HepG2 (cell line): ENCODE results near the gene TMEM39A. TPM values are rescaled to one million over a fixed set of nuclear protein-coding genes. Genes with fewer than 3 reads are reported as not detected.

Experiments
- ATF4 ChIP-seq, 2 experiments: fragments of 450-650 bp in 1 of 2; sonication (generic) in 1 of 2; formaldehyde crosslinking; IDR thresholded peaks; 2 replicates each; pipeline versions ENCODE4 v1.5.0 to v1.8.0; 2020 to 2022; ENCODE audit warnings: mild to moderate bottlenecking in 1 of 2, missing genetic modification reagents in 1 of 2
- GATA4 ChIP-seq: sonication (generic); IDR thresholded peaks from 2 replicates; pipeline ENCODE4 v1.6.1; 2016; ENCODE audit warnings: antibody characterized with exemption, low read depth, borderline replicate concordance
- GLI4 ChIP-seq: sonication (generic); formaldehyde crosslinking; IDR thresholded peaks from 2 replicates; pipeline ENCODE4 v1.5.1; 2020; ENCODE audit warnings: missing genetic modification reagents, mild to moderate bottlenecking, moderate library complexity, borderline replicate concordance
- GMEB1 ChIP-seq: sonication (generic); formaldehyde crosslinking; IDR thresholded peaks from 2 replicates; pipeline ENCODE4 v1.5.1; 2020; ENCODE audit warnings: missing genetic modification reagents, mild to moderate bottlenecking, borderline replicate concordance
- HCFC1 ChIP-seq: fragments of 150-350 bp; IDR thresholded peaks from 2 replicates; pipeline ENCODE4 v1.6.1; 2014; ENCODE audit warnings: low read depth, low read length
- TAF1 ChIP-seq: sonication (generic); formaldehyde crosslinking; IDR thresholded peaks from 2 replicates; pipeline ENCODE4 v1.4.0; 2020; ENCODE audit warnings: missing genetic modification reagents
- ZNF253 ChIP-seq: sonication (generic); formaldehyde crosslinking; IDR thresholded peaks from 2 replicates; pipeline ENCODE4 v1.8.0; 2022; ENCODE audit warnings: mild to moderate bottlenecking, missing genetic modification reagents, borderline replicate concordance
- ZNF331 ChIP-seq: sonication (generic); formaldehyde crosslinking; IDR thresholded peaks from 2 replicates; pipeline ENCODE4 v1.4.0; 2020; ENCODE audit warnings: missing genetic modification reagents
- ZNF33A ChIP-seq: sonication (generic); formaldehyde crosslinking; IDR thresholded peaks from 2 replicates; pipeline ENCODE4 v1.5.1; 2020; ENCODE audit warnings: missing genetic modification reagents, mild to moderate bottlenecking, moderate library complexity, borderline replicate concordance
- ZNF589 ChIP-seq: sonication (generic); formaldehyde crosslinking; conservative IDR thresholded peaks from 2 replicates; pipeline ENCODE4 v1.8.0; 2022; ENCODE audit warnings: mild to moderate bottlenecking, moderate library complexity, missing genetic modification reagents
- ZNF788 ChIP-seq: sonication (generic); formaldehyde crosslinking; IDR thresholded peaks from 2 replicates; pipeline ENCODE4 v1.5.0; 2020; ENCODE audit warnings: mild to moderate bottlenecking, missing genetic modification reagents, borderline replicate concordance
- ZNF883 ChIP-seq: sonication (generic); formaldehyde crosslinking; IDR thresholded peaks from 2 replicates; pipeline ENCODE4 v1.5.1; 2020; ENCODE audit warnings: mild to moderate bottlenecking, missing genetic modification reagents; ENCODE audit errors: not compliant biosample characterization
- ZSCAN30 ChIP-seq: sonication (generic); formaldehyde crosslinking; IDR thresholded peaks from 2 replicates; pipeline ENCODE4 v1.5.0; 2020; ENCODE audit warnings: mild to moderate bottlenecking, missing genetic modification reagents
- ZXDC ChIP-seq: sonication (generic); formaldehyde crosslinking; IDR thresholded peaks from 2 replicates; pipeline ENCODE4 v1.5.0; 2020; ENCODE audit warnings: mild to moderate bottlenecking, missing genetic modification reagents
- polyA plus RNA-seq, 8 experiments: library from polyadenylated mRNA; depleted of rRNA in 3 of 8; stranded (reverse) in 7 of 8; unstranded in 1 of 8; fragments of >200 nt; fragmentation: Illumina TruSeq in 4 of 8; extraction: Trizol in 4 of 8; gene quantifications; 2 replicates each; pipeline versions ENCODE4 v1.2.1 to v1.2.3, GENCODE V29; 2011 to 2016; ENCODE audit warnings: low read depth in 4 of 8, missing spikeins in 1 of 8, mixed read lengths in 1 of 8; ENCODE audit not compliant: insufficient read depth in 1 of 8
- total RNA-seq, 5 experiments: library from RNA; depleted of rRNA; stranded (reverse); fragments of >200 nt; fragmentation: Illumina TruSeq; extraction: Trizol; gene quantifications; 2 replicates each; pipeline ENCODE4 v1.2.3, GENCODE V29; 2016; ENCODE audit warnings: low read depth in 1 of 5
- TF ChIP-seq, protein P1 (sequence below): IDR thresholded peaks from 2 replicates; pipeline ENCODE4 v1.6.1; 2016; ENCODE audit warnings: missing biosample characterization, missing genetic modification reagents, low read depth
- TF ChIP-seq, protein P2 (sequence below): sonication (generic); formaldehyde crosslinking; IDR thresholded peaks from 2 replicates; pipeline ENCODE4 v1.5.0; 2020; ENCODE audit warnings: mild to moderate bottlenecking, missing genetic modification reagents, borderline replicate concordance

TMEM39A gene
- total and polyA plus RNA-seq, 2 of the 13 experiments (the other 11 are each of a cell fraction or from before 2014, with no cell fraction given) = 55.8 to 64.9 TPM

- peak; percentile 91 for TF ChIP-seq ZXDC (CRISPR knock-in tag)
- peak; percentile 83; the same call in 1 of the 2 replicates for TF ChIP-seq GMEB1
- TF ChIP-seq TAF1 = peak; percentile 91
- TF ChIP-seq GATA4 = no peak
- peak; percentile 74 for TF ChIP-seq ZNF331
- TF ChIP-seq ZSCAN30 (CRISPR knock-in tag) = no peak; the same call in 1 of the 2 replicates
- peak in 1 of 2 experiments; percentile 41; a peak in 1 of 4 replicates for TF ChIP-seq ATF4 (CRISPR knock-in tag; IDR thresholded peaks at IDR 0.05)
- peak; percentile 65; the same call in 1 of the 2 replicates for TF ChIP-seq ZNF589
- TF ChIP-seq ZNF788 (CRISPR knock-in tag) = 0 out of 2 replicates have a peak, but pooled peaks have one; percentile 38
- TF ChIP-seq ZNF253 (CRISPR knock-in tag) = no peak
- TF ChIP-seq, protein P1, sequence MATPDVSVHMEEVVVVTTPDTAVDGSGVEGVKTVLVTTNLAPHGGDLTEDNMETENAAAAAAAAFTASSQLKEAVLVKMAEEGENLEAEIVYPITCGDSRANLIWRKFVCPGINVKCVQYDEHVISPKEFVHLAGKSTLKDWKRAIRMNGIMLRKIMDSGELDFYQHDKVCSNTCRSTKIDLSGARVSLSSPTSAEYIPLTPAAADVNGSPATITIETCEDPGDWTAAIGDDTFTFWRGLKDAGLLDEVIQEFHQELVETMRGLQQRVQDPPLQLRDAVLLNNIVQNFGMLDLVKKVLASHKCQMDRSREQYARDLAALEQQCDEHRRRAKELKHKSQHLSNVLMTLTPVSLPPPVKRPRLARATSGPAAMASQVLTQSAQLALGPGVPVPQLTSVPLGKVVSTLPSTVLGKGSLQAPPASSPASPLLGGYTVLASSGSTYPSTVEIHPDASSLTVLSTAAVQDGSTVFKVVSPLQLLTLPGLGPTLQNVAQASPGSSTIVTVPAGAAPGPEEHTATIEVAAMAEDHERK = no peak
- TF ChIP-seq GLI4 (CRISPR knock-in tag) = no peak
- no peak for TF ChIP-seq ZNF883 (CRISPR knock-in tag)
- TF ChIP-seq ZNF33A (CRISPR knock-in tag) = no peak
- TF ChIP-seq, protein P2, sequence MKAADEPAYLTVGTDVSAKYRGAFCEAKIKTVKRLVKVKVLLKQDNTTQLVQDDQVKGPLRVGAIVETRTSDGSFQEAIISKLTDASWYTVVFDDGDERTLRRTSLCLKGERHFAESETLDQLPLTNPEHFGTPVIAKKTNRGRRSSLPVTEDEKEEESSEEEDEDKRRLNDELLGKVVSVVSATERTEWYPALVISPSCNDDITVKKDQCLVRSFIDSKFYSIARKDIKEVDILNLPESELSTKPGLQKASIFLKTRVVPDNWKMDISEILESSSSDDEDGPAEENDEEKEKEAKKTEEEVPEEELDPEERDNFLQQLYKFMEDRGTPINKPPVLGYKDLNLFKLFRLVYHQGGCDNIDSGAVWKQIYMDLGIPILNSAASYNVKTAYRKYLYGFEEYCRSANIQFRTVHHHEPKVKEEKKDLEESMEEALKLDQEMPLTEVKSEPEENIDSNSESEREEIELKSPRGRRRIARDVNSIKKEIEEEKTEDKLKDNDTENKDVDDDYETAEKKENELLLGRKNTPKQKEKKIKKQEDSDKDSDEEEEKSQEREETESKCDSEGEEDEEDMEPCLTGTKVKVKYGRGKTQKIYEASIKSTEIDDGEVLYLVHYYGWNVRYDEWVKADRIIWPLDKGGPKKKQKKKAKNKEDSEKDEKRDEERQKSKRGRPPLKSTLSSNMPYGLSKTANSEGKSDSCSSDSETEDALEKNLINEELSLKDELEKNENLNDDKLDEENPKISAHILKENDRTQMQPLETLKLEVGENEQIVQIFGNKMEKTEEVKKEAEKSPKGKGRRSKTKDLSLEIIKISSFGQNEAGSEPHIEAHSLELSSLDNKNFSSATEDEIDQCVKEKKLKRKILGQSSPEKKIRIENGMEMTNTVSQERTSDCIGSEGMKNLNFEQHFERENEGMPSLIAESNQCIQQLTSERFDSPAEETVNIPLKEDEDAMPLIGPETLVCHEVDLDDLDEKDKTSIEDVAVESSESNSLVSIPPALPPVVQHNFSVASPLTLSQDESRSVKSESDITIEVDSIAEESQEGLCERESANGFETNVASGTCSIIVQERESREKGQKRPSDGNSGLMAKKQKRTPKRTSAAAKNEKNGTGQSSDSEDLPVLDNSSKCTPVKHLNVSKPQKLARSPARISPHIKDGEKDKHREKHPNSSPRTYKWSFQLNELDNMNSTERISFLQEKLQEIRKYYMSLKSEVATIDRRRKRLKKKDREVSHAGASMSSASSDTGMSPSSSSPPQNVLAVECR = peak; percentile 91; the same call in 1 of the 2 replicates
- TF ChIP-seq HCFC1 = peak; percentile 75
Observed at GRCh38 chr3:119498186-119499011, 35.0 kb upstream of the TMEM39A start, which contains the start of gene TIMMDC1 (continued).
